GM19397 (cell line): Measurements from ENCODE around the gene MYH13.

Source experiments
- ATAC-seq: cut with Tn5 transposase; IDR thresholded peaks from one replicate; pipeline ENCODE4 v1.9.1; 2021; ENCODE audit warnings: mild to moderate bottlenecking, moderate library complexity; ENCODE audit not compliant: unreplicated experiment

MYH13 gene

GRCh38 chr17:10372906-10373305, at the start of gene MYH13:
TSS of gene MYH13 (minus strand) at chr17:10373006. CDS start at chr17:10364530, 8,476 bp downstream.
- no peak for ATAC-seq

DNA sequence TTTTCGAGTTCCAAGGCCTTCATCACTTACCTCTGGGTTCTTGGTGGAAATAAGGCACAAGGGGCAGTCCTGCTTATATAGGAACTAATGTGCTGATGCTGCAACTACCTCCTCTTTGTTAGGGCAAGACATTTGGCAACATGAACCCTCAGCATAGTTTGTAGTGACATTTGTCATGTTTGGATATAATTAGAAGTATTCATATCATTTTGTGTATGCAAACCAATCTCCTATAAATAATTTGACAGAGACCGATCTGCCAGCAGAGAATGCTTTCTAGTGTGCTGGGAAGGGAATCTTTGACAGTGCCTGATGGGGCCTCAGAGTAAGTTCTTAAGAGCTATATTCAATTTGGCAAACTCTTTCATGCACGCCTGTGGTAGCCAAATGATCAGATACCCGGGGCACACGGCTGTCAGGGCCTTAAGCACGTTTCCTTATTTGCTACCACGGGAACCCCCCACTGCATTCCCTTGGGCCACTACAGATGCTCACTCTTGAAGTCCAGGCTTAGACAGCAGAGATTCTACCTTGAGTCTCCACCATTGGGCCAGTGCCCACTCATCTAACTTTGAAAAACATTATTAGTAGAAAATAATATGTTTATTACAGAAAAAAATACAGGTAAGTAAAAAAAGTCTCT, 49.2 kb upstream of the MYH13 start, which contains the start of gene MYH8:
Gene MYH8 (minus strand): TSS at position 51 of the 643 bp plus-strand sequence. CDS start 1,723 bp downstream, outside the sequence.
- ATAC-seq, result no peak

DNA sequence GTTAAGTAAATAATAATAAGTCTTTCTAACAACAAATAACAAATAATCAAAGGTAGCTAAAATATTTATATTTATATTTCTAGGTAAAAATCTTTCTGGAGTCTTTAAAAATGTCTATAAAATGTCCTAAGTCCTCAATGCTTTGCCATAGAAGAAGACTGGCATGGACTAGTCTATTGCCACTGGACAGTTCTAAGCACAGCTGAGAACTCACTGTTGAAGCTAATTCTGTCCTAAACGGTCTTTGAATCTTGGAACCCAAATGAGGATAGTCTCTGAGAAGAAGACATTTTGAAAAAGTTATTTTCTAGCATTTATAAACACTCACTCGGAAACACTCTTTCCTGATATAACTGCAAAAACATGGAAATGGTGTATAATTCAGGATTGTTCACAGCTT, 48.4 kb upstream of the MYH13 start:
- no peak for ATAC-seq

DNA sequence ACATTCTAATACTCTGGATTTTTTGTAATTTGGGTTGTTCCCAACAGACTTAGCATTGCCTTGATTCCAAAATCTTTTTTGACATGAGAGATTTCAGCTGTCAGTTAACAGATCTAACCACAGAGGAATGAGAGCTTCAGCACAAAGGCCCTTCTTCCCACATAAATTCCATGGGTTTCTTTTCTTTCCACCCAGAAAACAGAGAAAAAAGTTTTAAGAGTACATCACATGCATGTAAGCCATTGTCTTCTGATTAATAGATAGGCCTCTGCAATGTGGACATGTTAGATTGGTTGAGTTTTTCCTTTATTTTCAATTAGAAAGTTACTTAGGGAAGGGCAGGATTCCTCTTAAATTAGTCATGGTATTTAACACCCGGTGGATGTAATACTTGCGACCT, 48.0 kb upstream of the MYH13 start:
- ATAC-seq, result no peak

DNA sequence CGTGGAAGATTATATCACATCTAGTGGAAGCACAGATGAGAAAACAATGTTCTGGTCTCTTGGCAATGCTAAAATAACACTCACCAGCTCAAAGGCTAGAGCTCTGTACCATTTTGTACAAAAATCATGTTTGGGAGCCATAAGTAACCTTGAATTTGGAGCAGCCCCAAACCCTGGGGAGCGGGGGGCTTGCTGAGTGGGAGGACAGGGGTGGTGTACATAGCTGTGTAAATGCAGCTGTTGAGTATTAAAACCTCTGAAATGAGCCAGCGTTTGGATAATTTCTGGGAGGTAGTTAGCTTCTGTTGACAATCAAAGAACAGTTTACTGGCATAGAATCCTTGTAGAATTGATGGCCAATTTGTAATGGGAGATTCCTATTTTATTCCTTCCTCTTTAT, 44.6 kb upstream of the MYH13 start:
- no peak for ATAC-seq

DNA sequence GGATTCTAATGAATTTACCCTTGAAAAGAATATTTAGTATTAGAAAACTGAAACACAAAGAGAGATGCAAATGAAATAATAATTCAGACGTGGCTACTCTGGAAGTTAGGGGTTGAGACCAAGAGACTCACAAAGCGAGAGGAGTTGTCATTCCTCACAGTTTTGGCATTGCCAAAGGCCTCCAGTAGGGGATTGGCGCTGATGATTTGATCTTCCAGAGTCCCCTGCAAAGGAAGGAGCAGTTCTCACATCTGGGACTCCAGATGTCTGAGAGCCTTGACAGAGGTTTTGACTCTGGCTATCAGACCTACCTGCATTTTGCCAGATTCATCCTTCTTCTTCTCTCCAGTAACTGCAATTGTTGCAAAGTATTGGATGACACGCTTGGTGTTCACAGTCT, 42.4 kb upstream of the MYH13 start:
- no peak for ATAC-seq

DNA sequence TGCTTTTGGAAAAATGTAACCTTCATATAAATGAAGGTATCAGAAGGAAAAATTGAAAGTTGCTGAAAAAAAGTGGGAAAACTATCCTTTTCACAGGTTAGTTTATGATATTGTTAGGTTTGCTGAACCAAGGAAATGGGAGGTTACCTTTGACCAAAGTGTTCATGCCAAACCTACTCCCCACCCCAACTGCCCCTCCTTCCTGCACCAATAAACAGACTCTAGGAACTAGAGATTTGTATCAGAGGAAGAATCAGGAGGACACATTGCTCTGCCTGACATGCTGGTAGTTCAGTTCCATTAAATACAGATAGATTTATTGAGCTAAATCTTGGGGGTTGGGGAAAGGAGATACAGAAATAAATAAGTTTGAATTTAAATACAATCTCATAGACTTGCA, 30.8 kb upstream of the MYH13 start:
- no peak for ATAC-seq

GRCh38 chr17:10398352-10398751, 25.5 kb upstream of the MYH13 start:
- ATAC-seq, result no peak

DNA sequence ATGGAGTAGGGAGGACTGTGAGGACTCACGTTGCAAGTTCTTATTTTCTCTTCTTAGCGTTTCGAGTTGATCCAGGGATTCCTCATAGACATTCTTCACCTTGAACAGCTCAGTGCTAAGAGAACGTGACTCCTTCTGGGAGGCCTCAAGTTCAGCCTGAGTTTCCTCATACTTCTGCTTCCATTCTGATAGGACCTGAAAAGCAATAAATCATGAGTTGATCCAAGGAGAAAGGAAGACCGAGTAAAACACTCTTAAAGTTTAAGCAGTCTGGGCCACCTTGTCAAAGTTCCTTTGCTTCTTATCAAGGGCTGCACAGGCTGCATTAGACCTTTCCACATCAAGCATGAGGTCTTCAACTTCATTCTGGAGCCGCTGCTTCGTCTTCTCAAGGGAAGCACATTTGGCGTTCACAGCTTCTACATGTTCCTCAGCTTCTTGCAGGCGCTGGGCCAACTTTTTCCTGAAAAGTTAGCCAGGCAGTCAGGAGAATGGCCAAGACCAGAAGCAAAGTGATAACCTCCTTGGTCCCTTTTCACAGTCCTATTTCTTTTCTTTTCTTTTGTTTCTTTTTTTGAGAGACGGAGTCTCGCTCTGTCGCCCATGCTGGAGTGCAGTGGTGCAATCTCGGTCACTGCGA, 23.8 kb upstream of the MYH13 start:
- no peak for ATAC-seq

- no peak for ATAC-seq
Observed at GRCh38 chr17:10394201-10394887, 21.5 kb upstream of the MYH13 start.

GRCh38 chr17:10392880-10393279, 20.1 kb upstream of the MYH13 start:
- ATAC-seq, result no peak

DNA sequence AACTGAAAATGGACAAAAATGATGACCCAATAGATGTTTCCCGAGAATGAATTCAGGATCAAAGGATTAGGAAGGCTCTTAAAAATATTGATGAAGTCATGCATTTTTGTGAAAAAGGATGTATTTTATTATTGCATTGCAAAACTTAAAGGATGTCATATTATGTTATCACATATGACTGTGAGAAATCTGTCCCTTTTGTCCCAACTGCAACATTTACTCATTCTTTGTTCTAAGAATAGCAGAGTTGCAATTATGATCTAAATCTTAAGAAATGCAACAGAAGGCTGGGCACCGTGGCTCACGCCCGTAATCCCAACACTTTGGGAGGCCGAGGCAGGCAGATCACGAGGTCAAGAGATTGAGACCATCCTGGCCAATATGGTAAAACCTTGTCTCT, 13.1 kb upstream of the MYH13 start:
- ATAC-seq, result no peak

GRCh38 chr17:10384175-10384574, 11.4 kb upstream of the MYH13 start:
- ATAC-seq, result no peak

DNA sequence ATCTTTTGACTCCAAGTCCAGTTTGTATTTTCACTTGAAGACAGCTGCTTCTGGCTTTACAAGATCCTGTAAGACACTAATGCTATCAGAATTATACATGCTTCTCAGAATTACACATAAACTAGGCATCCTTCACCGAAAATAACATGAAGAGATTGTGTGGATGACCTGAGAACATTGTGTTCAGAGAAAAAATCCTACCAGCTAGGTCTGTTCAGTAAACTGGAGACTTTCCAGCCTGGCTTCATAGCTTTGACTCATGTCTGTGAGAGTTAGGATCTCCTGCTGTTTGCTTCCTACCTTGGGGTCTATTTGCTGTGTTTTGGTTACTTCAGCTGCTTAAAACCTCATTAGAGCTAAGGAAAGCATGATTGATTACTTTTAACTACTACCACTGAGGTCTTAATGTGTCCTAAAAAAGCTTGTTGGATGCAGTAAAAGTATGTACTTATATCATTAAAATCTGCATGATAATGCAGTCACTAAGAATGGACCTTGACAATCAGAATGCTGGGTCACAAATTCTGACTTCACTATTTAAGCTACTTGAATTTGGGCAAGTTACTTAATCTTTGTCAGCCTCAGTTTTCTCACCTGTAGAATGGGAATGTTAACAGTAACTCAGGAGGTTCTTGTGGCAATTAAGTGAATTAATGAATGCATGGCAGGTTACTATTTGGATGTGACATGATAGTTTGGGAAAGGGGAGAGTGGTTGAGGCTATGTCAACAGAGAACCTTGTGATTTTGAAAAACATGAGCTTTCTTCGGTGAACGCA, 8.0 kb upstream of the MYH13 start:
- no peak for ATAC-seq

DNA sequence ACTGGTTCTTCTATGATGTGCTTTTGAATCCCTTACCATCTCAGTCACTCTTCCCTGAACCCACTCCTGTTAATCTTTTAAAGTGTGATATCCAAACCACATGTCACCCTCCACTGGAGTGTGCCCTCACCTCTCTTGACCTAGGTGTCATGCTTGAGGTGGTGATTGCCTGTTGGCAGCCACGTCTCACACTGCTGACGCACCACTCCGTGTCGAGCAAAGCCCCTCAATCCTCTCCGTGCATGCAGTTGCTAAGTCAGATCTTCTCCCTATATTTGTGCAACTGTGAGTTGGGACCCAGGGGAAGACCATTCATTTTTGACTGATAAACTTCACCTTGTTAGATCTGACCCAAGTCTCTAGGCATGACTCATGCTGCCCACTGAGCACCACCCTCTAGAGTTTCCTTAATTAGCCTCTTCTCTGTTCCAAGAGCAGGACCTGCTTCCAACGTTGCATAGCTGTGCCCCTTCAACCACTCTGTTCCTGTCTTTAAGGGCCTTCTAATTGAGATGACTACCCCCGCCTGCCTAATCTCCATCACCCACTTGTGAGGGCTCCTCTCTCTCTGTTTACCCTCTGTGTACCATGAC, 2.7 kb downstream of the MYH13 start:
- no peak for ATAC-seq

DNA sequence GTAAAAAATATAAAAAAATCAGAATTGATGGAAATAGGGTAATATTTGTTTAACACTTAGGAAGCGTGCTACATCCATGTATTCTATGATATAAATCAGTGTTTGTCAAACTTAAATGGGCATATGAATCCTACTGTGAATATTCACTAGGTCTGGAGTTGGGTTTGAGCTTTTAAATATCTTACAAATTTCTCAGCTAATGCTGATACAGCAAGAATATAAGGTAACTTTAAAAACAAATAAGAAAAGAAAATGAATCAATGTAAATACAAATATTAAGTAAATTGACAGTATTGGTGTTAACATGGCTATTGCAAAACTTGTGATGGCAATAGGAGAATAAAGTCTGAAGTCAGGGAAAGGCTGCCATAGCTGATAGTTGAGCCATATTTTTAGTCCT, 3.6 kb downstream of the MYH13 start:
- no peak for ATAC-seq

DNA sequence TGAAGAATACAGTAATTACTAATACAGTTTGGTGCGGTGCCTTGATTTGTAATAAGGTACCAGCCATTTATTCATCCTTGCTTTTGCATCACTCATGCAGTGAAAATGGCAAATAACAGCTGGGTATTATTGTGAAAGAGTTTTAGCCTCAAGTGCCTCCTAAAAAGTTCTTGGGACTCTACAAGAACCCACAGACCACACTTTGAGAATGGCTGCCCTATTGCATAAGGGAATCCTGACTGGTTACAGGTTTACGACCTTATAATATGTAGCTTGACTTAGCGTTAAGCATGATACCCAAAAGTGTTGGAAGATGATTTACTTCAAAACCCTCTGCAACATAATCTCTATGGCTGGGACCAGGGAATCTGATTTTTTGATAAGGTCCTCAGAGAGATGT, 4.2 kb downstream of the MYH13 start:
- ATAC-seq, result no peak

- ATAC-seq, result no peak
Observed at GRCh38 chr17:10360578-10360977, 12.2 kb downstream of the MYH13 start.

GRCh38 chr17:10357768-10358167, 15.0 kb downstream of the MYH13 start:
- ATAC-seq, result no peak

DNA sequence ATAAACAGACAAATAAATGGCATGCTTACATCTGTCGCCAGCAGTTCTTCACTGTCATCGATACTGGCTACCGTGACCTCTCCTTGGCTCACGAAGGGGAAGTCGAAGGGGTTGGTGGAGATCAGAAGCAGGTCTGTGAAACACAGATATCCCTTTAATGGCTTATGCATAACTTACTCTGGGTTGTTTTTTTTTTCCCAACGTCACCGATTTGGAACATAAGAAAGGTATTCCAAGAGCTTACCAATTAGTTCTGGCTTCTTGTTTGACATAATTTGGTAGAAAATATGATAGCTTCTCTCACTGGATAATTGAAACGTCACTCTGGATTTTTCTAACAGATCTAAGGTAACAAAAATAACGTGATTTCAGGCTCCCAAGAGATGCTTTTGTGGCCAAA, 18.2 kb downstream of the MYH13 start:
- no peak for ATAC-seq

GRCh38 chr17:10352893-10353292, 19.9 kb downstream of the MYH13 start:
- ATAC-seq, result no peak
